HG03139 (cell line): ENCODE measurements around the gene OLIG2.

Experiments
- ATAC-seq: cut with Tn5 transposase; IDR thresholded peaks from one replicate; pipeline ENCODE4 v1.9.1; 2021; ENCODE audit not compliant: unreplicated experiment

The OLIG2 gene

GRCh38 chr21:33063907-33064622, 38.3 kb downstream of the OLIG2 start:
- no peak for ATAC-seq

- ATAC-seq, result no peak
Measured at GRCh38 chr21:33064623-33065390, 39.1 kb downstream of the OLIG2 start.

DNA sequence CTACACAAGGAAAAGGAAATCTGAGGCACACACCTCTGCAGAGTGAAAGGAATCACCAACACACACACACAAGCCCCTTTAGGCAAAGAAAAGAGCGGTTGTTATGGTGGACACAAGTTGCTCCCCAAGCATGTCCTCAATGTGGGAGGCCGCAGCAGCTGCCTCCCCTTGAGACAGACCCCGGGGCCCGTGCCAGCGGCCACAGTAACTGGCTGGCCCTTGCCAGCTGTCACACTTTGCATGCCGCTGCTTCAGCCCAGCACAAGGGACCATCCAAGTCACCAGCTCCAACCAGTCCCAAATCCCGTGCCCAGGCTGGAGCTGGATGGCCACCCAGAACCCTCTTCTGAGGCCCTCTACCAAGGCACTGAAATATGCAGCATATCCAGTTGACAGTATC, 41.3 kb downstream of the OLIG2 start:
- ATAC-seq, result no peak

GRCh38 chr21:33067457-33067856, 41.7 kb downstream of the OLIG2 start:
- ATAC-seq, result no peak

DNA sequence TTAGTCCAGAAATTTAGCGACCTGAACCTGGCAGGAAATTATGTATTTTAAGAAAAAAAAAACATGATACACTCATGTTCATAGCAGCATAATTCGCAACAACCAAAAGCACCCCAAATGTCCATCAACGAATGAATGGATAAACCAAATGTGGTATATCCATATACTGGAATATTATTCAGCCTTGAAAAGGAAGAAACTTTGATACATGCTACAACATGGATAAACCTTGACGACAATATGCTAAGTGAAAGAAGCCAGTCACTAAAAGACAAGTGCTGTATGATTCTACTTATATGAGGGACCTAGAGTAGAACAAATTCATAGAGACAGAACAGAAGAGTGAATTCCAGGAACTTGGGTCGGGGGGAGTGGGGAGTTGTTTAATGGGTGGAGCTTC, 43.5 kb downstream of the OLIG2 start:
- ATAC-seq, result no peak

- ATAC-seq, result no peak
Measured at GRCh38 chr21:33069645-33069993, 43.9 kb downstream of the OLIG2 start.

DNA sequence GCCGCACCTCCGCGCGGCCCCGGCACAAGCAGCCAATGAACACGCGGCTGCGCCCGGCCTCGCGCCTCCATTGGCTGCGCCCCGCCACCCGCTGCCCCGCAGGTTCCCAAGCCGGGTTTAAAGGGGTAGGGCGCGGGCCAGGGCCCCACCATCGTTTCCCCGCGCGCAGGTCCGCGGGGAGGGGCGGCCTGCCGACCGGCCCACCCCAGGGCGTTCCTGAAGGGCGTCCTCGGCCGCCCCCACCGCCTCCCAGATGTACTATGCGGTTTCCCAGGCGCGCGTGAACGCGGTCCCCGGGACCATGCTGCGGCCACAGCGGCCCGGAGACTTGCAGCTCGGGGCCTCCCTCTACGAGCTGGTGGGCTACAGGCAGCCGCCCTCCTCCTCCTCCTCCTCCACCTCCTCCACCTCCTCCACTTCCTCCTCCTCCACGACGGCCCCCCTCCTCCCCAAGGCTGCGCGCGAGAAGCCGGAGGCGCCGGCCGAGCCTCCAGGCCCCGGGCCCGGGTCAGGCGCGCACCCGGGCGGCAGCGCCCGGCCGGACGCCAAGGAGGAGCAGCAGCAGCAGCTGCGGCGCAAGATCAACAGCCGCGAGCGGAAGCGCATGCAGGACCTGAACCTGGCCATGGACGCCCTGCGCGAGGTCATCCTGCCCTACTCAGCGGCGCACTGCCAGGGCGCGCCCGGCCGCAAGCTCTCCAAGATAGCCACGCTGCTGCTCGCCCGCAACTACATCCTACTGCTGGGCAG, 44.4 kb downstream of the OLIG2 start, which contains the start of gene OLIG1:
Gene OLIG1, plus strand, starts transcription at position 148 of the 750 bp plus-strand sequence. Its CDS starts 106 bp downstream, at position 254.
- no peak for ATAC-seq

DNA sequence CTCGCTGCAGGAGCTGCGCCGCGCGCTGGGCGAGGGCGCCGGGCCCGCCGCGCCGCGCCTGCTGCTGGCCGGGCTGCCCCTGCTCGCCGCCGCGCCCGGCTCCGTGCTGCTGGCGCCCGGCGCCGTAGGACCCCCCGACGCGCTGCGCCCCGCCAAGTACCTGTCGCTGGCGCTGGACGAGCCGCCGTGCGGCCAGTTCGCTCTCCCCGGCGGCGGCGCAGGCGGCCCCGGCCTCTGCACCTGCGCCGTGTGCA, 44.9 kb downstream of the OLIG2 start:
- ATAC-seq, result no peak

DNA sequence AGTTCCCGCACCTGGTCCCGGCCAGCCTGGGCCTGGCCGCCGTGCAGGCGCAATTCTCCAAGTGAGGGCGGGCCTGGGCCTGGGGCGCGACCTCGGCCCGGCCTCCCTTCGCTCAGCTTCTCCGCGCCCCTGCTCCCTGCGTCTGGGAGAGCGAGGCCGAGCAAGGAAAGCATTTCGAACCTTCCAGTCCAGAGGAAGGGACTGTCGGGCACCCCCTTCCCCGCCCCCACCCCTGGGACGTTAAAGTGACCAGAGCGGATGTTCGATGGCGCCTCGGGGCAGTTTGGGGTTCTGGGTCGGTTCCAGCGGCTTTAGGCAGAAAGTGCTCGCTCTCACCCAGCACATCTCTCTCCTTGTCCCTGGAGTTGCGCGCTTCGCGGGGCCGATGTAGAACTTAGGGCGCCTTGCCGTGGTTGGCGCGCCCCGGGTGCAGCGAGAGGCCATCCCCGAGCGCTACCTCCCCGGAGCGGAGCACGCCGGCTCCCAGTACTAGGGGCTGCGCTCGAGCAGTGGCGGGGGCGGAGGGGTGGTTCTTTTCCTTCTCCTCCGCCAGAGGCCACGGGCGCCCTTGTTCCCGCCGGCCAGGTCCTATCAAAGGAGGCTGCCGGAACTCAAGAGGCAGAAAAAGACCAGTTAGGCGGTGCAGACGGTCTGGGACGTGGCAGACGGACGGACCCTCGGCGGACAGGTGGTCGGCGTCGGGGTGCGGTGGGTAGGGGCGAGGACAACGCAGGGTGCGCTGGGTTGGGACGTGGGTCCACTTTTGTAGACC, 45.4 kb downstream of the OLIG2 start:
- ATAC-seq, result no peak

GRCh38 chr21:33071770-33072306, 46.1 kb downstream of the OLIG2 start:
- ATAC-seq, result no peak

- ATAC-seq, result no peak
Measured at GRCh38 chr21:33073636-33074035, 47.9 kb downstream of the OLIG2 start.

DNA sequence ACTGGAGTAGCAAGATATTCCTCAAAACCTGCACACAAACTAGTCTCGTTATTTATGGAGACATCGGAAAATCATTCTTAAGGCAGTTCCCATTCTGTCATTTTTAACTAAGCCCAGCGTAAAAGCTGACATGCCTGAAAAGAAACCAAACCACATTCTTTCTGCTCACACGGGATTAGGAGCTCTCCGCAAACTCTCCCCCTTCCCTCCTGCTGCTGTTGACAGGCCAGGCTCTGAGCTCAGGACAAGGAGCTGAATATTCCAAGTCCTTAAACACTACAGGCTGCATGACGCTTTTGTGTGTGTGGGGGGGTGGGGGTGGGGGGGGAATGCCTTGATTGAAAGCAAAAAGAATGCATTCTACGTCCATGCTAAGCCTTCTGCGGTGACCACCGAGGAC, 49.4 kb downstream of the OLIG2 start:
- ATAC-seq, result no peak

GRCh38 chr21:33075596-33076195, 50.0 kb downstream of the OLIG2 start:
- no peak for ATAC-seq

- ATAC-seq, result no peak
Measured at GRCh38 chr21:33076600-33077329, 51.0 kb downstream of the OLIG2 start.
